ENCODE measurements around the gene BRPF1. TPM values are rescaled to one million over a fixed set of nuclear protein-coding genes. Genes with fewer than 3 reads are reported as not detected.

BRPF1 gene, protein sequence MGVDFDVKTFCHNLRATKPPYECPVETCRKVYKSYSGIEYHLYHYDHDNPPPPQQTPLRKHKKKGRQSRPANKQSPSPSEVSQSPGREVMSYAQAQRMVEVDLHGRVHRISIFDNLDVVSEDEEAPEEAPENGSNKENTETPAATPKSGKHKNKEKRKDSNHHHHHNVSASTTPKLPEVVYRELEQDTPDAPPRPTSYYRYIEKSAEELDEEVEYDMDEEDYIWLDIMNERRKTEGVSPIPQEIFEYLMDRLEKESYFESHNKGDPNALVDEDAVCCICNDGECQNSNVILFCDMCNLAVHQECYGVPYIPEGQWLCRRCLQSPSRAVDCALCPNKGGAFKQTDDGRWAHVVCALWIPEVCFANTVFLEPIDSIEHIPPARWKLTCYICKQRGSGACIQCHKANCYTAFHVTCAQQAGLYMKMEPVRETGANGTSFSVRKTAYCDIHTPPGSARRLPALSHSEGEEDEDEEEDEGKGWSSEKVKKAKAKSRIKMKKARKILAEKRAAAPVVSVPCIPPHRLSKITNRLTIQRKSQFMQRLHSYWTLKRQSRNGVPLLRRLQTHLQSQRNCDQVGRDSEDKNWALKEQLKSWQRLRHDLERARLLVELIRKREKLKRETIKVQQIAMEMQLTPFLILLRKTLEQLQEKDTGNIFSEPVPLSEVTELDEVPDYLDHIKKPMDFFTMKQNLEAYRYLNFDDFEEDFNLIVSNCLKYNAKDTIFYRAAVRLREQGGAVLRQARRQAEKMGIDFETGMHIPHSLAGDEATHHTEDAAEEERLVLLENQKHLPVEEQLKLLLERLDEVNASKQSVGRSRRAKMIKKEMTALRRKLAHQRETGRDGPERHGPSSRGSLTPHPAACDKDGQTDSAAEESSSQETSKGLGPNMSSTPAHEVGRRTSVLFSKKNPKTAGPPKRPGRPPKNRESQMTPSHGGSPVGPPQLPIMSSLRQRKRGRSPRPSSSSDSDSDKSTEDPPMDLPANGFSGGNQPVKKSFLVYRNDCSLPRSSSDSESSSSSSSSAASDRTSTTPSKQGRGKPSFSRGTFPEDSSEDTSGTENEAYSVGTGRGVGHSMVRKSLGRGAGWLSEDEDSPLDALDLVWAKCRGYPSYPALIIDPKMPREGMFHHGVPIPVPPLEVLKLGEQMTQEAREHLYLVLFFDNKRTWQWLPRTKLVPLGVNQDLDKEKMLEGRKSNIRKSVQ (N-terminal part only)
- 14.9 and 18.0 TPM in 2 replicates for polyA plus RNA-seq
- polyA minus RNA-seq, result 30.0 and 30.9 TPM in 2 replicates

DNA sequence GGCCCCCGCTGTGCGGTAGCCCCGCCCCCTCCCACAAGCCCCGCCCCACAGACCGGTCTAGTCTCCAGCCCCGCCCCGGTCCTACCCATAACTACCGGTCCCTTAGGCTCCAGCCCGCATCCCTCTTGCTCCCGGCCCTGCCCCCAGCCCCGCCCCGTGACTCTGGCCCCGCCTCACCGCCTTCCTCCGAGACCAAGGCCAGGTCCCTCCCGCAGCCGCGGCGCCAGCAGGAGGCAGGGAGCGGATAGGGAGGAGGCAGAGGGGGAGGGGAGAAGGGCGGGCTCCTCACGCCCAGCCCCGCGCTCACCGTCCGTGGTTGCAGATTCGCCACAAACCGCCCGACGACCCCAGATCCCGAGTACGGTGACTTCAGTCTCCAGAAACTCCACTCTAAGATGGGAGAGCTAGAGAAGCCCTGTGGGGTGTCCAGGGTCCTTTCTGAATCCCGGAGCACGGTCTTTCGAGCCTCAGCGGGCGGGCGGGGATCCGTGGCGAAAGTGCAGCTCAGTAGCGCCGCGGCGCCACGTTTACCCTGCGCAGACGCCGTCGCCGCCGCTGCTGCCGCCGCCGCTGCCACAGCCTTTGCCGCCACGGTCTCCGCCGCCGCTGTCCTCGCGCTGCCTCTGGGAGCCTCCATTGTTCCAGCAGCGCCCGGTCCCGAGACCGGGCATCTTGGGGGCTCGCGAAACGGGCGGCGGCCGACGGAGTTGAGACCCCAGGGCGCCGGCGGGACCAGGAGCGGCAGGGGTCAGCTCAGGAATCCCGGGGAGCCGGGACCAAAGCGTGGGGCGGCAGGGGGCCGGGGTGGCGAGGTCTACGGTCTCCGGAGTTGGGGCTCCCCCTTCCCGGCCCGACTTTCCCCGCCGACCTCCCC is at the start of gene BRPF1:
Gene BRPF1, plus strand, starts transcription at position 530 of the 874 bp plus-strand sequence. CDS start 2,406 bp downstream, outside the sequence.
- peaks cover 23% of the 10 kb centered on the region for H3K79me2 ChIP-seq (replicated peaks; ENCODE audit: insufficient read depth, low read length)
- H2AFZ ChIP-seq (ENCODE audit: low read depth, low read length), result peak within 1 kb of the TSS; percentile 85
- TF ChIP-seq, protein P1, sequence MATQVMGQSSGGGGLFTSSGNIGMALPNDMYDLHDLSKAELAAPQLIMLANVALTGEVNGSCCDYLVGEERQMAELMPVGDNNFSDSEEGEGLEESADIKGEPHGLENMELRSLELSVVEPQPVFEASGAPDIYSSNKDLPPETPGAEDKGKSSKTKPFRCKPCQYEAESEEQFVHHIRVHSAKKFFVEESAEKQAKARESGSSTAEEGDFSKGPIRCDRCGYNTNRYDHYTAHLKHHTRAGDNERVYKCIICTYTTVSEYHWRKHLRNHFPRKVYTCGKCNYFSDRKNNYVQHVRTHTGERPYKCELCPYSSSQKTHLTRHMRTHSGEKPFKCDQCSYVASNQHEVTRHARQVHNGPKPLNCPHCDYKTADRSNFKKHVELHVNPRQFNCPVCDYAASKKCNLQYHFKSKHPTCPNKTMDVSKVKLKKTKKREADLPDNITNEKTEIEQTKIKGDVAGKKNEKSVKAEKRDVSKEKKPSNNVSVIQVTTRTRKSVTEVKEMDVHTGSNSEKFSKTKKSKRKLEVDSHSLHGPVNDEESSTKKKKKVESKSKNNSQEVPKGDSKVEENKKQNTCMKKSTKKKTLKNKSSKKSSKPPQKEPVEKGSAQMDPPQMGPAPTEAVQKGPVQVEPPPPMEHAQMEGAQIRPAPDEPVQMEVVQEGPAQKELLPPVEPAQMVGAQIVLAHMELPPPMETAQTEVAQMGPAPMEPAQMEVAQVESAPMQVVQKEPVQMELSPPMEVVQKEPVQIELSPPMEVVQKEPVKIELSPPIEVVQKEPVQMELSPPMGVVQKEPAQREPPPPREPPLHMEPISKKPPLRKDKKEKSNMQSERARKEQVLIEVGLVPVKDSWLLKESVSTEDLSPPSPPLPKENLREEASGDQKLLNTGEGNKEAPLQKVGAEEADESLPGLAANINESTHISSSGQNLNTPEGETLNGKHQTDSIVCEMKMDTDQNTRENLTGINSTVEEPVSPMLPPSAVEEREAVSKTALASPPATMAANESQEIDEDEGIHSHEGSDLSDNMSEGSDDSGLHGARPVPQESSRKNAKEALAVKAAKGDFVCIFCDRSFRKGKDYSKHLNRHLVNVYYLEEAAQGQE (IDR thresholded peaks at IDR 0.05; ENCODE audit: borderline replicate concordance), result peak; percentile 84
- TF ChIP-seq, protein P2, sequence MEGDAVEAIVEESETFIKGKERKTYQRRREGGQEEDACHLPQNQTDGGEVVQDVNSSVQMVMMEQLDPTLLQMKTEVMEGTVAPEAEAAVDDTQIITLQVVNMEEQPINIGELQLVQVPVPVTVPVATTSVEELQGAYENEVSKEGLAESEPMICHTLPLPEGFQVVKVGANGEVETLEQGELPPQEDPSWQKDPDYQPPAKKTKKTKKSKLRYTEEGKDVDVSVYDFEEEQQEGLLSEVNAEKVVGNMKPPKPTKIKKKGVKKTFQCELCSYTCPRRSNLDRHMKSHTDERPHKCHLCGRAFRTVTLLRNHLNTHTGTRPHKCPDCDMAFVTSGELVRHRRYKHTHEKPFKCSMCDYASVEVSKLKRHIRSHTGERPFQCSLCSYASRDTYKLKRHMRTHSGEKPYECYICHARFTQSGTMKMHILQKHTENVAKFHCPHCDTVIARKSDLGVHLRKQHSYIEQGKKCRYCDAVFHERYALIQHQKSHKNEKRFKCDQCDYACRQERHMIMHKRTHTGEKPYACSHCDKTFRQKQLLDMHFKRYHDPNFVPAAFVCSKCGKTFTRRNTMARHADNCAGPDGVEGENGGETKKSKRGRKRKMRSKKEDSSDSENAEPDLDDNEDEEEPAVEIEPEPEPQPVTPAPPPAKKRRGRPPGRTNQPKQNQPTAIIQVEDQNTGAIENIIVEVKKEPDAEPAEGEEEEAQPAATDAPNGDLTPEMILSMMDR (IDR thresholded peaks at IDR 0.05; ENCODE audit: poor library complexity, severe bottlenecking), result no peak
- TF ChIP-seq EZH2 (IDR thresholded peaks at IDR 0.05; ENCODE audit: borderline replicate concordance, insufficient read depth, low read length, poor library complexity, severe bottlenecking) (no peak), SMC3 (conservative IDR thresholded peaks at IDR 0.05; ENCODE audit: poor library complexity) (peak; percentile 52), RAD21 (conservative IDR thresholded peaks at IDR 0.05) (no peak), EP300 (conservative IDR thresholded peaks at IDR 0.05; ENCODE audit: poor library complexity, severe bottlenecking) (peak; percentile 100), MXI1 (conservative IDR thresholded peaks at IDR 0.05; ENCODE audit: poor library complexity, severe bottlenecking) (peak; percentile 80), POLR2AphosphoS5 (IDR thresholded peaks at IDR 0.05) (peak; percentile 88), TAF1 (IDR thresholded peaks at IDR 0.05; ENCODE audit: low read depth) (peak; percentile 74)
- H3K27ac ChIP-seq (ENCODE audit: low read length), result peak within 1 kb of the TSS; percentile 94
- H3K36me3 ChIP-seq (ENCODE audit: insufficient read depth, low read length), result no peaks in the 10 kb centered on the region
- peak within 1 kb of the TSS; percentile 82 for H3K4me2 ChIP-seq (ENCODE audit: low read length)
- H4K20me1 ChIP-seq (ENCODE audit: insufficient read depth), result no peaks in the 10 kb centered on the region
- no peaks in the 10 kb centered on the region for H3K9me3 ChIP-seq (ENCODE audit: low read length)
- H3K9ac ChIP-seq (ENCODE audit: low read length), result peak within 1 kb of the TSS; percentile 92
- no peaks in the 10 kb centered on the region for H3K9me2 ChIP-seq (ENCODE audit: insufficient read depth, low read length)
- no peaks in the 10 kb centered on the region for H3K27me3 ChIP-seq (ENCODE audit: insufficient read depth, low read depth, low read length)
- H3F3A ChIP-seq (ENCODE audit: insufficient read depth, low read length, poor library complexity, severe bottlenecking), result no peaks in the 10 kb centered on the region
- peak within 1 kb of the TSS; percentile 97 for H3K4me3 ChIP-seq (ENCODE audit: low read length)
